GM21576 (cell line): ENCODE data around the gene LMTK2.
"Not testable (repeated sequence)": the region's sequence is repeated elsewhere in the genome, so short reads cannot be mapped to it uniquely, and the experiment has no call there.

Experiments used
- ATAC-seq: cut with Tn5 transposase; IDR thresholded peaks from one replicate; pipeline ENCODE4 v1.9.1; 2021; ENCODE audit warnings: mild to moderate bottlenecking, moderate library complexity; ENCODE audit not compliant: unreplicated experiment

Gene LMTK2

DNA sequence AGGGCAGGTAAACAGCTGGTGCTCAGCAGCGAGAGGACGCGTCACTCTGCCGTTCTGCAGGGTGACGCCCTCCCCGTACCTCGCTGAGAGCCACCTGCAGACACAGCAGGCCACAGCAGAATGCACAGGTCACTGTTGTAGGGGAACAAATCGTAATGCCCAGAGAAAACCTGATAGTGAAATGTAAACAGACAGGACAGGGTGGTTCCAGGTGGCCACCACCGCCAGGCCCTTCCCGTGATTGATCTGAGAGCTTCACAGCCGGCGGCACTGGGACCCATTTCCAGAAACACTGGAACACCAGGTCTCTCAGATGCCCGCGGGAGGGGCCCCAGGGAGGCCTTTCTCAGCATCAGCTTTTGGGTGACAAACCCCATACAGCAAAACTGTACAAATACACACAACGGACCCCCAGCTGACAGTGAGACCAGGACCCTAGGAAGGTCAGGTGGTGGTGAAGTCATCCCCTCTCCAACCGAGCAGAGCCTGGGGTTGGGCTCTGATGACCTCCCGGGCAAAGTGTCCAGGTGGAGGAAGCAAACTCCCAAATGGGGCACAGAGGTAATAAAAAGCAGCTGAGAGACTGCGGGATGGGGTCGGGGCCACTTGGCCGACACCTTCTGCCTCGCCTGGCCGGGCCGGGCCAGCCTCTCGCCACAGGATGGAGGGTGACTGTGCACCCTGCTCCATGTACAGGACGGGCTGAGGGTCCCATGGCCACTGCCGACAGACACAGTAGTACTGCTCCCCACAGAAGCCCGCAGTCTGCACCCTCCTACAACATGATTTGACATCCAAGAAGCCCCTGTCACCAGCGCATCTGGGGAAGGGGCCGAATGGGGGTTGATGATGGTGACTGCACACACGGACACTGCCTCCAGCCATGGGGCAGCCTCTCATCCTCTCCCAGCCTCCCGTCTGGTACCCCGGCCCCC lies 109.2 kb downstream of the LMTK2 start:
- ATAC-seq = no peak

- ATAC-seq = no peak
Measured at GRCh38 chr7:98216941-98217622, 110.4 kb downstream of the LMTK2 start.

GRCh38 chr7:98217623-98218582 lies 111.2 kb downstream of the LMTK2 start:
- ATAC-seq = no peak

- not testable (repeated sequence) for ATAC-seq
Measured at GRCh38 chr7:98219382-98219781, 112.7 kb downstream of the LMTK2 start.

GRCh38 chr7:98221611-98222532 lies 115.2 kb downstream of the LMTK2 start:
- ATAC-seq = no peak

GRCh38 chr7:98222533-98223195 lies 116.0 kb downstream of the LMTK2 start:
- ATAC-seq = no peak

- no peak for ATAC-seq
Measured at GRCh38 chr7:98223351-98223897, 116.8 kb downstream of the LMTK2 start.

GRCh38 chr7:98223898-98224700 lies 117.4 kb downstream of the LMTK2 start:
- ATAC-seq = no peak

DNA sequence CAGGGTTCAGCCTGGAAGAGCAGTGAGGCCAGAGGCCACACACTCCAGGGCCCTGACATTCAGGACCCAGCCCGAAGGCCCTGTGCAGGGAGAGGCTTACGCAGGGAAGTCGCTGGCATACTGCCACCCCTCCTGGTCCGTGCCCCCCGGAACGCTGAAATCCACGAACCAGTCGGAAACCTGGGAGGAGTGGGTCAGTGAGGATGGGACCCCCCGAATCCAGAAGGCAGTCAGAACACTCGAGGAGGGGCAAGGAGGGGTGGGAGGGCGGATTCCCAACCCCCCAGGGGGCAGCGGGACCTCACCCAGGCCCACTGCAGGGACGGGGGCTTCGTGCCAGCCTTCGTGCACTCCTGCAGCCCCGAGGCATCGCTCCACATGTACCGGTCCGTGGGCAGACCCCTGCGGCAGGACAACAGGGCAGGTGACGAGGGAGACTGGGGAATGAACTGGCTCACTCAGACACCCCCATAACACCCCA lies 118.1 kb downstream of the LMTK2 start:
- ATAC-seq = no peak

GRCh38 chr7:98225913-98226614 lies 119.4 kb downstream of the LMTK2 start:
- ATAC-seq = no peak

DNA sequence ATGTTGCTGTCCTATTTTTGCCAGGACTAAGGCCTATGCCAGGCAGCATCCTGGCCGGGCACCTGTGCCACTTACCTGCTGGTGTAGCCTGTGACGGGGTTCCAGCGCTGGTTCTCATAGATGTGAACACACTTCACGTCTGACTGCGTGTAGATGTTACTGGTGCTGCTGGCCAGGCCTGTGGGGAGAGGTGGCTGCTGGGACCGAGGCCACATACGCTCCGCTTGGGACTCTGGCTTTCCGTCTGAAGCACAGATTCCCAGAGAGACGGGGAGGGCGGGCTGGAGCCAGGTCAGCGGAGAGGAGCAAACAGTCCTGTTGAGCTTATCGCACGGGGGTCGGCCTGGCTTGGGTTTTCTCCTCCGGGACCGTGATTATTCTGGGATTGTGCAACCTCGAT lies 121.3 kb downstream of the LMTK2 start:
- ATAC-seq = no peak

GRCh38 chr7:98228801-98229200 lies 122.1 kb downstream of the LMTK2 start:
- no peak for ATAC-seq

DNA sequence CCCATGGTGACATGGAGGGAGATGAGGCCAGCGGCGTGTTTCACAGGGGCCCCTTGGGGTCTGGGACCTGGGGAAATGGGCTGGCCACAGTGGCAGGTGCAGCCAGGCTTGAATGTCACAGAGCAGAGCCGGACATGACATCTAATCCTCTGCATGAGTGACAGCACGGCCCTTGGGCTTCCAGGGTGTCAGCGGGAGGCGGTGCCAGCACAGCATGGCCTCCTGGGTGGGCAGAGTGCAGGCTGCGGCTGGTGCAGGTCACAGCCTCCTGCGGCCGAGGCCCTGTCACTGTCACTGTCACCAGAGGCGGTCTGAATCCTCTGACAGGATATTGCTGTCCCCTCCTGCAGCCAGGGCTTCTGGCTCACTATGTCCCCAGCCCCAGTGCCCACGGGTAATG lies 122.8 kb downstream of the LMTK2 start:
- ATAC-seq = no peak

DNA sequence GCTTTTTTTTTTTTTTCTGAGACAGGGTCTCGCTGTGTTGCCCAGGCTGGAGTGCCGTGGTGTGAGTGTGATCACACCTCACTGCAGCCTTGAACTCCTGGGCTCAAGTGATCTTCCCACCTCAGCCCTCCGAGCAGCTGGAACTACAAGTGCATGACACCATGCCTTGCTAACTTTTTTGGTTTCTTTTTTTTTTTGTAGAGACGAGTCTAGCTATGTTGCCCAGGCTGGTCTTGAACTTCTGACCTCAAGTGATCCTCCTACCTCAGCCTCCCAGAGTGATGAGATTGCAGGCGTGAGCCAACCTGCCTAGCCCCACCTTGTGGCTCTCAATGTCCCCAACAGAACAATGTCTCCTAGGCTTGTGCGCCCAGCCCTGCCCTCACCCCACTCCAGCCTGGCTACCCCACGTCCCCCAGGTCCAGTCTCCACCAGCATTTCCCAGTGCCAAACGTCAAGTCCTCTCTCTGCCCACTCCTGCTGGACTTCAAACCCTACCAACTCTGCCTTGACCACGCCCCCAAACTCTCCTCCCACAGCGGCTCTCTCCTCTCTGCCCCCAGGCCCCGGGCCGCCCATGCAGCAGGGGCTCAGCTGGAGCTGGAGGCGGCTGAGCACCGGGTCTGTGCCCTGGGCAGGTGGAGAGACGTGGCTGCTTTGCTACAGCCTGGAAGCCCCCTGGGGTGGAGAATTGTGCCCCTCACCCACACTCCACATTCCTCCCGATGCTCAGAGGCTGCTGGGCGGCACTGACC lies 123.5 kb downstream of the LMTK2 start:
- no peak for ATAC-seq

DNA sequence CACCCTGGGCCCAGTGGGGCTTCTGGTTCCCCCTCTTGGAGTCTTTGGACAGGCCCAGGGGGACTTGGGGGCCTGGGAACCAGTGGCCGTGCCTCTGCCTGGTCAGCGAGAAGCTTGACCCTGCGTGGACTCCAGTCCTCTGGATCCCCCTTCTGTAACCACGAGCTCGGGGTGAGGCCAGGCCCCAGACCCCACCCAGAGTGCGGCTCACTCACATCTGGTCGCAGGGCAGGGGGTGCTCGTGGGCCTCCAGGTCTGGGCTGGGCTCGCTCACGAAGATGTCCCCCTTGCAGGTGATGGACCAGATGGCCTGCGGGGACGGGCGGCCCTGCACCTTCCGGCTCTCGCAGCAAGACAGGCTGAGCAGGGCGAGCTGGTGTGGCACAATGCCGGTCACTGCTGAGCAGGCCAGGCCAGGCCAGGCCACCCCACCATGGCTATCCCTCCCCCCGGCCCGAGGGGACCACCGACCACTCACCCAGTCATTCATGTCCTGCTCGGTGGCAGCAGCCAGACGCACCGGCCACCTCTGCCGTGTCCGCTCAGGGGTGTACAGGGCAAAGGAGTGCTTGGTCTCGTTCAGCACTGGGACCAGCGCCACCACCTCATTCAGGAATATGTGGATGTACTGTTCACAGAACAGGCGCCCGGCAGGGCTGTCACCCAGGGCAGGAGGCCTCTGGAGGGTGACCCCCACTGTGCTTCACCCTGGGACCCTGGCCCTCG lies 124.2 kb downstream of the LMTK2 start:
- ATAC-seq = no peak
